GM10266 (cell line): ENCODE data around the gene DMXL2.
"Not testable (repeated sequence)": the region's sequence is repeated elsewhere in the genome, so short reads cannot be mapped to it uniquely, and the experiment has no call there.

Experiments used
- DNase-seq: peaks from one replicate; pipeline ENCODE4 v3.0.0; 2012; ENCODE audit errors: extremely low spot score
- CTCF ChIP-seq: IDR thresholded peaks from 2 replicates; pipeline ENCODE4 v1.5.1; 2012; ENCODE audit warnings: mild to moderate bottlenecking, low read depth; ENCODE audit not compliant: control insufficient read depth, insufficient read depth; ENCODE audit errors: missing control alignments

The DMXL2 gene

DNA sequence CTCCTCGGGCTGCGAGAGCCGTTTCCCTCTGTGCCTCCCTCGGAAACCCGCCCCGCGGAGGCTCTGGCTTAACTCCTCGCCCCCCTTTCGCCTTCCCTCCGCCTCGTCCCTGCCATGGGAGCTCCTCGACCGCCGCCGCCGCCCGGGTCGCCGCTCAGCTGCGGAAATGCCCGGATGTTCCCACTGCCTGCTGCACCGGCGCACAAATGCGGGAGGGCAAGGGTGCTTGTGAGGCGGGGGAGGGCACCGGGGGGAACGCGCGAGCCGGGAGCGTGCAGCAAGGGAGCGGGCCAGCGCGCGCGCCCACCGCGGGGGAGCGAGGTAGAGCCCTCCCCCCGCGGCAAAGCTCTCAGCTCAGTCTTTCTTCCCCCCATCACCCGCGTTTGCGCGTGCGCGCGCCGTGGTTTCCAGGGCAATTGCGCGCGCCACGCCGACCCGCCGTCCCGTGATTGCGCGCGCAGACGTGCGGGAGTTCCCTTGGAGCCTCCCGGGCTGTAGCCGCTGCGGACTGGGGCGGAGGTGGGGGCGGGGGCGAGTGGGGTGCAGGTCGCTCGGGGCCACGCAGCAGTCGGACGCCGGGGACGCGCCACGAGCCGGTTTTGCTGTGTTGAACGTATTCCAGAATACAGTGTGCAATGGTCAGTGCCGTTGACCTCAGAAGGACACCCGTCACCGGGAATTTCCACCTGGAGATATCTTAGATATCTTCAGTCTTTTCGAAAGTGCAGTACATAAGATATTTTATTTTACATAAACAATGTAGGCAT, at the start of gene DMXL2:
Gene DMXL2 (minus strand): TSS at position 168 of the 767 bp plus-strand sequence. CDS start 226 bp downstream, outside the sequence.
- DNase-seq, result peak; percentile 80
- TF ChIP-seq CTCF, result no peak

- DNase-seq, result no peak
- no peak for TF ChIP-seq CTCF
These were observed 49.6 kb upstream of the DMXL2 start for GRCh38 chr15:51672155-51672687.

DNA sequence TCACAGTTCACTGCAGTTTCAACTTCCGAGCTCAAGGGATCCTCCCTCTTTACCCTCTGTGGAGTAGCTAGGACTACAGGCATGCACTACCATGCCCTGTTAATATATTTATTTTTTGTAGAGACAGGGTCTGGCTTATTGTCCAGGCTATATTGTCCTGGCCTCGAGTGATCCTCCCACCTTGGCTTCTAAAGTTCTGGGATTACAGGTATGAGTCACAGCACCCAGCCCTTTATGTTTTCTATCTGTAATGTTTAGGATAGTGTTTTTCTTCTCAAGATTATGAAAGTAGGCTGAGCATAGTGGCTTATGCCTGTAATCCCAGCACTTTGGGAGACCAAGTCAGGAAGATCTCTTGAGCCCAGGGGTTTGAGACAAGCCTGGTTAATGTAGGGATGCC, 46.8 kb upstream of the DMXL2 start:
- DNase-seq, result no peak
- no peak for TF ChIP-seq CTCF

DNA sequence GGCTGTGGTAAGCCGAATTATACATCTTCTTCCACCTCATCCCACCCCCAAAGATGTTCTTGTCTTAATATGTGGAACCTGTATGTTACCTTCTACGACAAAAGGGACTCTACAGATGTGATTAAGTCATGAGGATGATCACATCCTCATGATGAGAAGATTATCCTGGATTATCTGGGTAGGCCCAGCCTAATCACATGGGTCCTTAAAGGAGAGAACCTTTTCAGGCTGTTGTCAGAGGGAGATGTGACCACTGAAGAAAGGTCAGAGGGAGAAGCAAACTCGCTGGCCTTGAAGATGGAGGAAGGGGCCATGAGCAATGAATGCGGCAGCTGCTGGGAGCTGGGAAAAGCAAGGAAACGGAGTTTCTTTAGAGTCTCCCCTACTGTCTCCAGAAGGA, 45.9 kb upstream of the DMXL2 start:
- DNase-seq, result no peak
- TF ChIP-seq CTCF, result no peak

- DNase-seq, result no peak
These were observed 44.9 kb upstream of the DMXL2 start for GRCh38 chr15:51667478-51667877.

DNA sequence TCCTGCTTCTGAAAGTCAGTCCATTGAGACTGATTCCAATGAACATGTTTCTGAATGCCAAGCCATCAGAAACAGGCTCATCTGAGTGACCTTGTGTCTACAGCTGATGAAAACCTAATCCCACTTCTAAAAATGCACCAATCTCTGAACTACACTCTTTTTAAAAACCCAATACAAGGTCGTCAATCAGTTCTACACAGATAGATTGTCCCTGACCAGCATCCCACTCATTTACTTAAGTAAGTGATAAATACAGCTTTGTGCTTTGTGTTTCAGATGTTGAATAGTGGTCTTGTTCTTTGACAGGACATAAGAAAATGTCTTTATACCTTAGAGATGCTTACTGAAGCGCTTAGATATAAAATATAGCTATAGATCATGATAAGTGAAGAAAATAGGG, 38.5 kb upstream of the DMXL2 start:
- TF ChIP-seq CTCF, result no peak
- no peak for DNase-seq

More at GRCh38 chr15:51667478-51667877, 44.9 kb upstream of the DMXL2 start:
- no peak for TF ChIP-seq CTCF

GRCh38 chr15:51658664-51659063, 36.1 kb upstream of the DMXL2 start:
- no peak for DNase-seq
- TF ChIP-seq CTCF, result no peak

DNA sequence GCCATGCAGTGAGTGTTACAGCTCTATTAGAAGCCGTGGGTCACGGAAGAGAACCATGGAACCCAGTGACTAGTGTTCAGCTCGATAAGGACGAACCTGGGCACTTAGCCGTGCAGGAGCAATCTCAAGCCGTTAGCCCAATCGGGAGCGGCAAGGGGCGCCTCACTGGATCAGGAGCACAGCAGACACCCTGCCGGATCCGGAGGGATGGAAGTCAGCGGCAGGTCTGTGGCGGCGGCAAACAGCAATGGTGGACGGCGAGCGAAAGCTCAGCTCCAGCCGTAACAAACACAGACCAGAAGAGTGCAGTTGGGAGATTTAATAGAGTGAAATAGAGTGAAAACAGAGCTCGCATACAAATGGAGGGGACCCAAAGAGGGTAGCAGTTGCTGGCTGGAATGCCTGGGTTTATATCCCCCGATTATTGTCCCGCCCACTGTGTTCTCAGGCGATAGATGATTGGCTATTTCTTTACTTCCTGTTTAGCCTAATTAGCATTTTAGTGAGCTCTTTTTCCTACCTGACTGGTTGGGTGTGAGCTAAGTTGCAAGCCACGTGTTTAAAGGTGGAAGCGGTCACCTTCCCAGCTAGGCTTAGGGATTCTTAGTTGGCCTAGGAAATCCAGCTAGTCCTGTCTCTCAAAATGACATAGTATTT, 33.0 kb upstream of the DMXL2 start:
- not testable (repeated sequence) for DNase-seq
